ENCODE results near the gene IFT74. TPM values are rescaled to one million over a fixed set of nuclear protein-coding genes. Genes with fewer than 3 reads are reported as not detected.
A peak's percentile ranks its signal among the peaks of the same experiment; 100 is the strongest.

IFT74 gene
- total and polyA plus RNA-seq, 2 of the 13 experiments (the other 11 are each of a cell fraction or from before 2014, with no cell fraction given), result 4.2 to 12.3 TPM

DNA sequence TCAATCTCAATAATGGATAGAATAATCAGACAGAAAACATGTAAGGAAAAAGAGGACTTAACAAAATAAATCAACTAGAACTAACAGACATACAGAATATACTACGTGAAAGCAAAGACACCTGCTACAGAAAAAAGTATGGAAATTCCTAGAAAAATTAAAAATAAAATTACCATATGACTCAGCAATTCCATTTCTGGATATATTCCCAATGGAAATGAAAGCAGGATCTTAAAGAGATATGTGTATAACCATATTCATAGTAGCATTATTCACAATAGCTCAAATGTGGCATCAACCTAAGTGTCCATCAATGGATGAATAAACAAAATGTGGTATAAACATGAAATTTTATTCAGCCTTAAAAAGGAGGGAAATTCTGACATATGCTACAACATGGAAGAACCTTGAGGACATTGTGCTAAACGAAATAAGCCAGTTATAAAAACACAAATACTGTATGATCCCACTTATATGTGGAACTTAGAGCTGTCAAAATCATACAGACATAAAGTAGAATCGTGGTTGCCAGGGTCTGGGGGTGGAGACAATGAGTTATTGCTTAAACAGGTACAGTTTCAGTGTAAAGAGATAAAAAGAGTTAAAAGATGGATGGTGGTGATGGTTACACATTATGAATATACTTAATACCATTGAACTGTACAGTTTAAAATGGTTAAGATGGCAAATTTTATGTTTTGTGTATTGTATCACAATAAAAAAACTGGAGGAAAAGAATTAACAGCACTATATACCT lies 16.1 kb upstream of the IFT74 start:
- ATAC-seq (no peak), FAIRE-seq (no peak), DNase-seq (ENCODE audit: low spot score) (no peak)
- Histone ChIP-seq H3K4me2 (ENCODE audit: low read depth, low read length) (no peak overlapping the region), H3K4me1 (ENCODE audit: insufficient read depth, low read length) (peaks cover 33% of the 10 kb centered on the region), H3K36me3 (replicated peaks in 1 of 2; ENCODE audit: control insufficient read depth in 1 of 2, insufficient read depth in 2 of 2, low read length in 2 of 2) (no peaks in the 10 kb centered on the region; a peak in 1 of 5 replicates), H3K79me2 (ENCODE audit: insufficient read depth, low read length) (peaks cover 85% of the 10 kb centered on the region), H3K9ac (ENCODE audit: insufficient read depth, low read depth, low read length) (no peak overlapping the region), H3K9me3 (ENCODE audit: low read length) (no peaks in the 10 kb centered on the region), H3K27ac (ENCODE audit: extremely low read length, insufficient read depth, low read length) (no peak overlapping the region), H3K4me3 (replicated peaks in 1 of 3; ENCODE audit: insufficient read depth in 1 of 3, low read depth in 2 of 3, low read length in 3 of 3) (no peak overlapping the region), H3K27me3 (ENCODE audit: control insufficient read depth in 1 of 2, insufficient read depth in 2 of 2, low read length in 2 of 2) (no peaks in the 10 kb centered on the region), H4K20me1 (ENCODE audit: insufficient read depth, low read length) (no peaks in the 10 kb centered on the region), H2AFZ (ENCODE audit: low read length) (no peak overlapping the region)
- in situ Hi-C loops (cut with HindIII; ENCODE audit: extremely low pct_ligation_motif_present, low pct_unique_long_range_greater_than_20kb), result no loop called here
- WGBS (ENCODE audit: low lambda C conversion rate), result 93% methylated on average over 3 of the region's 3 CpGs
- CTCF ChIA-PET (ENCODE audit: low intra/inter-chr PET ratio, low total read pairs), result no interaction called here
- no TSS peak for BruUV-seq (replicated peaks)
- no peak for TF ChIP-seq ELF1 (CRISPR knock-in tag; IDR thresholded peaks at IDR 0.05)
- no peak for TF ChIP-seq ZIK1 (CRISPR knock-in tag; IDR thresholded peaks at IDR 0.05; ENCODE audit: borderline replicate concordance, low read depth)
- no peak for TF ChIP-seq HES4 (CRISPR knock-in tag; IDR thresholded peaks at IDR 0.05; ENCODE audit: borderline replicate concordance)
- TF ChIP-seq, protein P1, sequence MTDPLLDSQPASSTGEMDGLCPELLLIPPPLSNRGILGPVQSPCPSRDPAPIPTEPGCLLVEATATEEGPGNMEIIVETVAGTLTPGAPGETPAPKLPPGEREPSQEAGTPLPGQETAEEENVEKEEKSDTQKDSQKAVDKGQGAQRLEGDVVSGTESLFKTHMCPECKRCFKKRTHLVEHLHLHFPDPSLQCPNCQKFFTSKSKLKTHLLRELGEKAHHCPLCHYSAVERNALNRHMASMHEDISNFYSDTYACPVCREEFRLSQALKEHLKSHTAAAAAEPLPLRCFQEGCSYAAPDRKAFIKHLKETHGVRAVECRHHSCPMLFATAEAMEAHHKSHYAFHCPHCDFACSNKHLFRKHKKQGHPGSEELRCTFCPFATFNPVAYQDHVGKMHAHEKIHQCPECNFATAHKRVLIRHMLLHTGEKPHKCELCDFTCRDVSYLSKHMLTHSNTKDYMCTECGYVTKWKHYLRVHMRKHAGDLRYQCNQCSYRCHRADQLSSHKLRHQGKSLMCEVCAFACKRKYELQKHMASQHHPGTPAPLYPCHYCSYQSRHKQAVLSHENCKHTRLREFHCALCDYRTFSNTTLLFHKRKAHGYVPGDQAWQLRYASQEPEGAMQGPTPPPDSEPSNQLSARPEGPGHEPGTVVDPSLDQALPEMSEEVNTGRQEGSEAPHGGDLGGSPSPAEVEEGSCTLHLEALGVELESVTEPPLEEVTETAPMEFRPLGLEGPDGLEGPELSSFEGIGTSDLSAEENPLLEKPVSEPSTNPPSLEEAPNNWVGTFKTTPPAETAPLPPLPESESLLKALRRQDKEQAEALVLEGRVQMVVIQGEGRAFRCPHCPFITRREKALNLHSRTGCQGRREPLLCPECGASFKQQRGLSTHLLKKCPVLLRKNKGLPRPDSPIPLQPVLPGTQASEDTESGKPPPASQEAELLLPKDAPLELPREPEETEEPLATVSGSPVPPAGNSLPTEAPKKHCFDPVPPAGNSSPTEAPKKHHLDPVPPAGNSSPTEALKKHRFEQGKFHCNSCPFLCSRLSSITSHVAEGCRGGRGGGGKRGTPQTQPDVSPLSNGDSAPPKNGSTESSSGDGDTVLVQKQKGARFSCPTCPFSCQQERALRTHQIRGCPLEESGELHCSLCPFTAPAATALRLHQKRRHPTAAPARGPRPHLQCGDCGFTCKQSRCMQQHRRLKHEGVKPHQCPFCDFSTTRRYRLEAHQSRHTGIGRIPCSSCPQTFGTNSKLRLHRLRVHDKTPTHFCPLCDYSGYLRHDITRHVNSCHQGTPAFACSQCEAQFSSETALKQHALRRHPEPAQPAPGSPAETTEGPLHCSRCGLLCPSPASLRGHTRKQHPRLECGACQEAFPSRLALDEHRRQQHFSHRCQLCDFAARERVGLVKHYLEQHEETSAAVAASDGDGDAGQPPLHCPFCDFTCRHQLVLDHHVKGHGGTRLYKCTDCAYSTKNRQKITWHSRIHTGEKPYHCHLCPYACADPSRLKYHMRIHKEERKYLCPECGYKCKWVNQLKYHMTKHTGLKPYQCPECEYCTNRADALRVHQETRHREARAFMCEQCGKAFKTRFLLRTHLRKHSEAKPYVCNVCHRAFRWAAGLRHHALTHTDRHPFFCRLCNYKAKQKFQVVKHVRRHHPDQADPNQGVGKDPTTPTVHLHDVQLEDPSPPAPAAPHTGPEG (CRISPR knock-in tag; IDR thresholded peaks at IDR 0.05), result no peak
- TF ChIP-seq ZNF562 (CRISPR knock-in tag; IDR thresholded peaks at IDR 0.05; ENCODE audit: borderline replicate concordance), result no peak
- TF ChIP-seq SNRNP70 (IDR thresholded peaks at IDR 0.05; ENCODE audit: low read depth, low read length), result no peak
- TF ChIP-seq ZNF12 (CRISPR knock-in tag; IDR thresholded peaks at IDR 0.05), result no peak
- peak; percentile 55 for TF ChIP-seq NFE2L2 (IDR thresholded peaks at IDR 0.05; ENCODE audit: low read length)
- 0 out of 4 replicates have a peak, but pooled peaks of 1 of the 2 experiments have one; percentile 2 for TF ChIP-seq MAFK (conservative IDR thresholded peaks at IDR 0.05 in 1 of 2, IDR thresholded peaks at IDR 0.05 in 1 of 2; ENCODE audit: low read length in 2 of 2)
- intact Hi-C loops (cut with micrococcal nuclease; ENCODE audit: unreplicated experiment), result no loop called here
- POLR2A ChIA-PET, result no interaction called here

Data from HepG2 (cell line).